ENCODE results near the gene FAM204A.

FAM204A gene

GRCh38 chr10:118330295-118331076 is 11.6 kb downstream of the FAM204A start:
- no peak for DNase-seq

GRCh38 chr10:118324140-118324539 is 18.0 kb downstream of the FAM204A start:
- no peak for DNase-seq

- DNase-seq = no peak
These were observed 20.2 kb downstream of the FAM204A start for GRCh38 chr10:118321724-118322575.

GRCh38 chr10:118315629-118316028 is 26.5 kb downstream of the FAM204A start:
- no peak for DNase-seq

- DNase-seq = no peak
These were observed 27.2 kb downstream of the FAM204A start for GRCh38 chr10:118314882-118315281.

- no peak for DNase-seq
These were observed 30.6 kb downstream of the FAM204A start for GRCh38 chr10:118311505-118311904.

- no peak for DNase-seq
These were observed 31.3 kb downstream of the FAM204A start for GRCh38 chr10:118310822-118311221.

- DNase-seq = no peak
These were observed 32.2 kb downstream of the FAM204A start for GRCh38 chr10:118309911-118310310.

- no peak for DNase-seq
These were observed 33.5 kb downstream of the FAM204A start for GRCh38 chr10:118308664-118309063.

- DNase-seq = no peak
These were observed 34.3 kb downstream of the FAM204A start for GRCh38 chr10:118307859-118308258.

- no peak for DNase-seq
These were observed 34.9 kb downstream of the FAM204A start for GRCh38 chr10:118307220-118307619.

- no peak for DNase-seq
These were observed 36.4 kb downstream of the FAM204A start for GRCh38 chr10:118305730-118306129.

GRCh38 chr10:118304521-118304920 is 37.6 kb downstream of the FAM204A start:
- DNase-seq = no peak

GRCh38 chr10:118301211-118301610 is 40.9 kb downstream of the FAM204A start:
- no peak for DNase-seq

GRCh38 chr10:118300320-118300719 is 41.8 kb downstream of the FAM204A start:
- no peak for DNase-seq

- no peak for DNase-seq
These were observed 43.3 kb downstream of the FAM204A start for GRCh38 chr10:118298787-118299186.

- DNase-seq = no peak
These were observed 51.0 kb downstream of the FAM204A start for GRCh38 chr10:118291122-118291521.

- DNase-seq = no peak
These were observed 51.6 kb downstream of the FAM204A start for GRCh38 chr10:118290471-118290995.

GRCh38 chr10:118287076-118287806 is 54.9 kb downstream of the FAM204A start:
- DNase-seq = no peak

- DNase-seq = no peak
These were observed 55.9 kb downstream of the FAM204A start for GRCh38 chr10:118286051-118286838.

GRCh38 chr10:118282670-118283069 is 59.5 kb downstream of the FAM204A start:
- no peak for DNase-seq

GRCh38 chr10:118278649-118279048 is 63.5 kb downstream of the FAM204A start:
- DNase-seq = no peak

Data from activated CD4-positive, CD25-positive, alpha-beta regulatory T cell treated with anti-CD3 and anti-CD28 coated beads, Interleukin-2, amount 50 U/mL, for 72 hours (primary cell).